Uterus (tissue), 2 donors: Measurements from ENCODE around the gene QSOX2.

ENCODE experiments used
- CTCF ChIP-seq, 4 experiments: fragments of 200-600 bp in 2 of 4; fragments of 450-650 bp in 2 of 4; sonication (generic) in 2 of 4; IDR thresholded peaks; one replicate each; pipeline ENCODE4 v1.5.1; 2016 to 2019; ENCODE audit warnings: antibody characterized with exemption in 4 of 4, mild to moderate bottlenecking in 2 of 4, moderate library complexity in 1 of 4
- POLR2A ChIP-seq, 2 donors: fragments of 450-650 bp; IDR thresholded peaks; one replicate each; pipeline ENCODE4 v1.6.1; 2016; ENCODE audit warnings: antibody characterized with exemption in 2 of 2, mild to moderate bottlenecking in 1 of 2, moderate library complexity in 1 of 2

- TF ChIP-seq CTCF (IDR thresholded peaks at IDR 0.05) (no peak), POLR2A (IDR thresholded peaks at IDR 0.05) (no peak)
These were observed 60.5 kb downstream of the QSOX2 start for GRCh38 chr9:136185066-136185465.
